HEK293 (cell line): ENCODE results near the gene SPINT2.
A peak's percentile ranks its signal among the peaks of the same experiment; 100 is the strongest.

Source experiments
- CTCF ChIA-PET: fragments of 350-600 bp; formaldehyde crosslinking; extraction: SDS; loops from one replicate; lab custom pipeline; 2021; ENCODE audit warnings: antibody characterized with exemption; lab: Yijun Ruan, JAX
- POLR2A ChIA-PET: fragments of 300-600 bp; formaldehyde crosslinking; extraction: SDS; loops from one replicate; lab custom pipeline; 2020; ENCODE audit warnings: antibody characterized with exemption, inconsistent platforms; lab: Yijun Ruan, JAX
- H3K27ac ChIP-seq: fragments of 200-500 bp; sonication (Bioruptor generic); 2 replicates; pipeline ENCODE4 v1.5.1; 2014; ENCODE audit warnings: low read depth, low read length, control low read depth, inconsistent platforms; ENCODE audit errors: extremely low read depth
- H3K36me3 ChIP-seq, 2 experiments: fragments of 200-500 bp in 1 of 2; sonication (Bioruptor generic) in 1 of 2; 1 replicate in 1 of 2; 2 replicates in 1 of 2; pipeline ENCODE4 v1.5.1; 2014 to 2017; ENCODE audit warnings: inconsistent platforms in 2 of 2, low read length in 2 of 2; ENCODE audit not compliant: control insufficient read depth in 2 of 2, insufficient read depth in 1 of 2
- H3K4me1 ChIP-seq: fragments of 200-500 bp; sonication (Bioruptor generic); 2 replicates; pipeline ENCODE4 v1.5.1; 2014; ENCODE audit warnings: mild to moderate bottlenecking, low read length, inconsistent platforms; ENCODE audit not compliant: control insufficient read depth, insufficient read depth
- H3K4me3 ChIP-seq: 2 replicates; pipeline ENCODE4 v1.5.1; 2011; ENCODE audit warnings: low read depth, mild to moderate bottlenecking, control low read depth, low read length, moderate library complexity
- H3K9me3 ChIP-seq: fragments of 200-500 bp; sonication (Bioruptor generic); 2 replicates; pipeline ENCODE4 v1.5.1; 2014; ENCODE audit warnings: low read depth, low read length, inconsistent platforms; ENCODE audit not compliant: control insufficient read depth, insufficient read depth
- AEBP2 ChIP-seq: fragments of 450-650 bp; formaldehyde crosslinking; IDR thresholded peaks from 2 replicates; pipeline ENCODE4 v1.5.1; 2016; ENCODE audit warnings: missing biosample characterization, missing genetic modification characterization, borderline replicate concordance
- ELK4 ChIP-seq: IDR thresholded peaks from 2 replicates; pipeline ENCODE4 v1.6.1; 2011; ENCODE audit warnings: mild to moderate bottlenecking, low read depth, low read length, borderline replicate concordance
- FEZF1 ChIP-seq: fragments of 450-650 bp; formaldehyde crosslinking; IDR thresholded peaks from 2 replicates; pipeline ENCODE4 v1.5.1; 2016; ENCODE audit warnings: missing biosample characterization, missing genetic modification characterization
- SCRT2 ChIP-seq: fragments of 450-650 bp; formaldehyde crosslinking; IDR thresholded peaks from 2 replicates; pipeline ENCODE4 v1.5.1; 2016; ENCODE audit warnings: missing biosample characterization, missing genetic modification characterization
- SP2 ChIP-seq: fragments of 450-650 bp; formaldehyde crosslinking; IDR thresholded peaks from 2 replicates; pipeline ENCODE4 v1.5.1; 2016; ENCODE audit warnings: missing biosample characterization, missing genetic modification characterization
- ZBTB44 ChIP-seq: fragments of 450-650 bp; IDR thresholded peaks from 2 replicates; pipeline ENCODE4 v1.5.1; 2018; ENCODE audit warnings: missing biosample characterization, mild to moderate bottlenecking, missing genetic modification characterization
- ZBTB7A ChIP-seq: fragments of 450-650 bp; formaldehyde crosslinking; IDR thresholded peaks from 2 replicates; pipeline ENCODE4 v1.5.1; 2016; ENCODE audit warnings: low read depth, missing biosample characterization, missing genetic modification characterization
- ZNF114 ChIP-seq: fragments of 450-650 bp; formaldehyde crosslinking; IDR thresholded peaks from 2 replicates; pipeline ENCODE4 v1.5.0; 2017; ENCODE audit warnings: missing biosample characterization, missing genetic modification characterization
- ZNF121 ChIP-seq: fragments of 450-650 bp; formaldehyde crosslinking; IDR thresholded peaks from 2 replicates; pipeline ENCODE4 v1.5.1; 2016; ENCODE audit warnings: missing biosample characterization, missing genetic modification characterization
- ZNF211 ChIP-seq: fragments of 450-650 bp; formaldehyde crosslinking; IDR thresholded peaks from 2 replicates; pipeline ENCODE4 v1.5.1; 2016; ENCODE audit warnings: low read depth, missing biosample characterization, missing genetic modification characterization
- ZNF221 ChIP-seq: fragments of 450-650 bp; formaldehyde crosslinking; IDR thresholded peaks from 2 replicates; pipeline ENCODE4 v1.5.1; 2017; ENCODE audit warnings: missing biosample characterization, missing genetic modification characterization, borderline replicate concordance
- ZNF266 ChIP-seq: fragments of 450-650 bp; formaldehyde crosslinking; IDR thresholded peaks from 2 replicates; pipeline ENCODE4 v1.5.1; 2016; ENCODE audit warnings: missing biosample characterization, missing genetic modification characterization, low read depth
- ZNF274 ChIP-seq, 2 experiments: fragments of 200-500 bp in 1 of 2; fragments of 450-650 bp in 1 of 2; sonication (Bioruptor generic) in 1 of 2; formaldehyde crosslinking in 1 of 2; IDR thresholded peaks; 2 replicates each; pipeline versions ENCODE4 v1.5.1 to v1.6.1; 2014 to 2016; ENCODE audit warnings: borderline replicate concordance in 1 of 2, inconsistent platforms in 1 of 2, low read length in 1 of 2, missing biosample characterization in 1 of 2, missing genetic modification characterization in 1 of 2
- ZNF391 ChIP-seq: fragments of 450-650 bp; formaldehyde crosslinking; IDR thresholded peaks from 2 replicates; pipeline ENCODE4 v1.5.1; 2016; ENCODE audit warnings: low read depth, missing biosample characterization, missing genetic modification characterization, borderline replicate concordance
- ZNF398 ChIP-seq: fragments of 450-650 bp; formaldehyde crosslinking; IDR thresholded peaks from 2 replicates; pipeline ENCODE4 v1.5.1; 2017; ENCODE audit warnings: missing biosample characterization, missing genetic modification characterization
- ZNF514 ChIP-seq: fragments of 450-650 bp; formaldehyde crosslinking; IDR thresholded peaks from 2 replicates; pipeline ENCODE4 v1.5.1; 2016; ENCODE audit warnings: missing biosample characterization, missing genetic modification characterization
- ZNF560 ChIP-seq: fragments of 450-650 bp; formaldehyde crosslinking; IDR thresholded peaks from 2 replicates; pipeline ENCODE4 v1.5.1; 2017; ENCODE audit warnings: missing biosample characterization, missing genetic modification characterization, borderline replicate concordance
- ZNF621 ChIP-seq: fragments of 450-650 bp; formaldehyde crosslinking; IDR thresholded peaks from 2 replicates; pipeline ENCODE4 v1.5.1; 2017; ENCODE audit warnings: missing biosample characterization, missing genetic modification characterization
- ZNF654 ChIP-seq: fragments of 450-650 bp; formaldehyde crosslinking; IDR thresholded peaks from 2 replicates; pipeline ENCODE4 v1.5.1; 2016; ENCODE audit warnings: low read depth, missing biosample characterization, missing genetic modification characterization
- ZNF658 ChIP-seq: fragments of 450-650 bp; formaldehyde crosslinking; IDR thresholded peaks from 2 replicates; pipeline ENCODE4; 2016; ENCODE audit warnings: missing biosample characterization, missing genetic modification characterization
- ZNF664 ChIP-seq: fragments of 450-650 bp; formaldehyde crosslinking; IDR thresholded peaks from 2 replicates; pipeline ENCODE4 v1.5.1; 2016; ENCODE audit warnings: missing biosample characterization, missing genetic modification characterization
- ZNF843 ChIP-seq: fragments of 450-650 bp; formaldehyde crosslinking; IDR thresholded peaks from 2 replicates; pipeline ENCODE4 v1.5.1; 2016; ENCODE audit warnings: missing biosample characterization, missing genetic modification characterization

Gene SPINT2

GRCh38 chr19:38316477-38317067 lies 52.2 kb downstream of the SPINT2 start (continued):
- TF ChIP-seq ZNF560 (no peak), ZNF621 (tag by site-specific recombination) (no peak), ZNF274 (IDR thresholded peaks at IDR 0.05; ENCODE audit: low read length) (no peak), ZNF274 (tag by site-specific recombination; IDR thresholded peaks at IDR 0.05; ENCODE audit: borderline replicate concordance) (no peak), ZNF121 (peak; percentile 99), SCRT2 (tag by site-specific recombination) (no peak), AEBP2 (tag by site-specific recombination) (no peak), ZNF211 (tag by site-specific recombination) (no peak), FEZF1 (tag by site-specific recombination) (no peak), ZBTB7A (tag by site-specific recombination) (no peak), ELK4 (no peak), ZNF514 (no peak), ZNF221 (tag by site-specific recombination) (no peak)

- Histone ChIP-seq H3K36me3 (no peaks in the 10 kb centered on the region; a peak in 1 of 3 replicates), H3K27ac (no peak overlapping the region), H3K4me3 (no peak overlapping the region), H3K4me1 (peaks cover 12% of the 10 kb centered on the region), H3K9me3 (no peaks in the 10 kb centered on the region)
- ChIA-PET POLR2A (no interaction called here), CTCF (interaction anchor here (0.7 kb wide), 1 partner anchor 912 kb away, joined by 3 read pairs; no protein-coding TSS in a partner anchor)
- no peak for TF ChIP-seq SP2 (tag by site-specific recombination)
- no peak for TF ChIP-seq ZNF114 (tag by site-specific recombination)
- TF ChIP-seq AEBP2 (tag by site-specific recombination), result no peak
- TF ChIP-seq ZNF664 (tag by site-specific recombination), result no peak
- no peak for TF ChIP-seq ZBTB44 (tag by site-specific recombination)
- no peak for TF ChIP-seq ZNF843 (tag by site-specific recombination)
- TF ChIP-seq ZNF398, result no peak
- TF ChIP-seq ZNF658, result no peak
- no peak for TF ChIP-seq ZNF391 (tag by site-specific recombination)
- no peak for TF ChIP-seq ZNF266 (tag by site-specific recombination)
- TF ChIP-seq ZNF654 (tag by site-specific recombination), result no peak
- TF ChIP-seq, all 188 proteins: peak for 0
Observed at GRCh38 chr19:38317104-38317612, 52.8 kb downstream of the SPINT2 start.
